GM19397 (cell line): ENCODE results near the gene EARS2.
"Not testable (repeated sequence)": the region's sequence is repeated elsewhere in the genome, so short reads cannot be mapped to it uniquely, and the experiment has no call there.

ENCODE experiments used
- ATAC-seq: cut with Tn5 transposase; IDR thresholded peaks from one replicate; pipeline ENCODE4 v1.9.1; 2021; ENCODE audit warnings: mild to moderate bottlenecking, moderate library complexity; ENCODE audit not compliant: unreplicated experiment

EARS2 gene

GRCh38 chr16:23528644-23529310 is 28.4 kb downstream of the EARS2 start:
- no peak for ATAC-seq

GRCh38 chr16:23527961-23528643 is 29.0 kb downstream of the EARS2 start:
- ATAC-seq: no peak

- no peak for ATAC-seq
Measured at GRCh38 chr16:23524886-23525285, 32.3 kb downstream of the EARS2 start.

- no peak for ATAC-seq
Measured at GRCh38 chr16:23523876-23524385, 33.2 kb downstream of the EARS2 start.

GRCh38 chr16:23523321-23523720 is 33.8 kb downstream of the EARS2 start:
- no peak for ATAC-seq

GRCh38 chr16:23521965-23522364 is 35.2 kb downstream of the EARS2 start:
- no peak for ATAC-seq

GRCh38 chr16:23521037-23521743 is 36.0 kb downstream of the EARS2 start:
- ATAC-seq: no peak

- no peak for ATAC-seq
Measured at GRCh38 chr16:23520500-23520899, 36.6 kb downstream of the EARS2 start.

- ATAC-seq: no peak
Measured at GRCh38 chr16:23519282-23519681, 37.9 kb downstream of the EARS2 start.

- peak; percentile 47 for ATAC-seq
Measured at GRCh38 chr16:23518435-23518891, 38.7 kb downstream of the EARS2 start.

GRCh38 chr16:23516366-23517137 is 40.6 kb downstream of the EARS2 start:
- ATAC-seq: peak; percentile 63

GRCh38 chr16:23515881-23516280 is 41.3 kb downstream of the EARS2 start:
- no peak for ATAC-seq

GRCh38 chr16:23514381-23515152 is 42.6 kb downstream of the EARS2 start:
- no peak for ATAC-seq

- no peak for ATAC-seq
Measured at GRCh38 chr16:23512168-23512695, 44.9 kb downstream of the EARS2 start.

GRCh38 chr16:23511731-23512130 is 45.4 kb downstream of the EARS2 start:
- no peak for ATAC-seq

- not testable (repeated sequence) for ATAC-seq
Measured at GRCh38 chr16:23510915-23511270, 46.3 kb downstream of the EARS2 start.

- peak; percentile 86 for ATAC-seq
Measured at GRCh38 chr16:23510164-23510914, 46.8 kb downstream of the EARS2 start, which contains the start of gene GGA2. GGA2 (minus strand) TSS chr16:23510494; CDS start chr16:23510411, 83 bp downstream.

GRCh38 chr16:23509782-23510163 is 47.4 kb downstream of the EARS2 start:
- peak; percentile 18 for ATAC-seq

- ATAC-seq: no peak
Measured at GRCh38 chr16:23509441-23509754, 47.8 kb downstream of the EARS2 start.
